ENCODE results near the gene MATN3. TPM values are rescaled to one million over a fixed set of nuclear protein-coding genes. Genes with fewer than 3 reads are reported as not detected.
A peak's percentile ranks its signal among the peaks of the same experiment; 100 is the strongest.

Gene MATN3
- 8.9 TPM for total RNA-seq (ENCODE audit: unreplicated experiment)
- long read RNA-seq, transcript MATN3-201 (8 exons, 2,524 nt): major isoform, 9 of 11 reads
- long read RNA-seq, partial matches to known transcripts: 1 of 11 reads
- long read RNA-seq, other reads (novel, unspliced or antisense): 1 of 11 reads

- peak within 1 kb of the TSS; percentile 86 for H3K27ac Mint-ChIP-seq (ENCODE audit: unreplicated experiment)
- no peaks in the 10 kb centered on the region for H3K9me3 Mint-ChIP-seq (ENCODE audit: unreplicated experiment)
- peaks cover 14% of the 10 kb centered on the region for H3K4me1 Mint-ChIP-seq (ENCODE audit: unreplicated experiment)
- peak; percentile 39 for DNase-seq (ENCODE audit: low spot score)
- H3K36me3 Mint-ChIP-seq (ENCODE audit: low read depth, unreplicated experiment): no peaks in the 10 kb centered on the region
- TF ChIP-seq CTCF (IDR thresholded peaks at IDR 0.05; ENCODE audit: unreplicated experiment): no peak
- H3K27me3 Mint-ChIP-seq (ENCODE audit: unreplicated experiment): peaks cover 4% of the 10 kb centered on the region
- H3K4me3 Mint-ChIP-seq (ENCODE audit: unreplicated experiment): peak within 1 kb of the TSS; percentile 82
Measured at GRCh38 chr2:20012282-20013125, at the start of gene MATN3. Gene MATN3 (minus strand): TSS chr2:20012668. CDS start chr2:20012631, 37 bp downstream.

GRCh38 chr2:20061940-20062339 is 49.5 kb upstream of the MATN3 start:
- Mint-ChIP-seq H3K4me1 (ENCODE audit: unreplicated experiment) (no peaks in the 10 kb centered on the region), H3K4me3 (ENCODE audit: unreplicated experiment) (no peak overlapping the region), H3K27me3 (ENCODE audit: unreplicated experiment) (no peaks in the 10 kb centered on the region), H3K9me3 (ENCODE audit: unreplicated experiment) (no peaks in the 10 kb centered on the region), H3K27ac (ENCODE audit: unreplicated experiment) (no peak overlapping the region), H3K36me3 (ENCODE audit: low read depth, unreplicated experiment) (no peaks in the 10 kb centered on the region)
- TF ChIP-seq CTCF (IDR thresholded peaks at IDR 0.05; ENCODE audit: unreplicated experiment): no peak
- DNase-seq (ENCODE audit: low spot score): no peak

GRCh38 chr2:20061476-20061875 is 49.0 kb upstream of the MATN3 start:
- Mint-ChIP-seq H3K27ac (ENCODE audit: unreplicated experiment) (no peak overlapping the region), H3K4me3 (ENCODE audit: unreplicated experiment) (no peak overlapping the region), H3K4me1 (ENCODE audit: unreplicated experiment) (no peaks in the 10 kb centered on the region), H3K27me3 (ENCODE audit: unreplicated experiment) (no peaks in the 10 kb centered on the region), H3K9me3 (ENCODE audit: unreplicated experiment) (no peaks in the 10 kb centered on the region), H3K36me3 (ENCODE audit: low read depth, unreplicated experiment) (no peaks in the 10 kb centered on the region)
- TF ChIP-seq CTCF (IDR thresholded peaks at IDR 0.05; ENCODE audit: unreplicated experiment): no peak
- no peak for DNase-seq (ENCODE audit: low spot score)

- H3K27ac Mint-ChIP-seq (ENCODE audit: unreplicated experiment): no peak overlapping the region
- DNase-seq (ENCODE audit: low spot score): no peak
- no peaks in the 10 kb centered on the region for H3K27me3 Mint-ChIP-seq (ENCODE audit: unreplicated experiment)
- no peaks in the 10 kb centered on the region for H3K4me1 Mint-ChIP-seq (ENCODE audit: unreplicated experiment)
- H3K9me3 Mint-ChIP-seq (ENCODE audit: unreplicated experiment): no peaks in the 10 kb centered on the region
- H3K36me3 Mint-ChIP-seq (ENCODE audit: low read depth, unreplicated experiment): no peaks in the 10 kb centered on the region
- H3K4me3 Mint-ChIP-seq (ENCODE audit: unreplicated experiment): no peak overlapping the region
- TF ChIP-seq CTCF (IDR thresholded peaks at IDR 0.05; ENCODE audit: unreplicated experiment): no peak
Measured at GRCh38 chr2:20060106-20060505, 47.6 kb upstream of the MATN3 start.

- no peaks in the 10 kb centered on the region for H3K4me1 Mint-ChIP-seq (ENCODE audit: unreplicated experiment)
- no peaks in the 10 kb centered on the region for H3K27me3 Mint-ChIP-seq (ENCODE audit: unreplicated experiment)
- no peak overlapping the region for H3K27ac Mint-ChIP-seq (ENCODE audit: unreplicated experiment)
- TF ChIP-seq CTCF (IDR thresholded peaks at IDR 0.05; ENCODE audit: unreplicated experiment): no peak
- H3K36me3 Mint-ChIP-seq (ENCODE audit: low read depth, unreplicated experiment): no peaks in the 10 kb centered on the region
- DNase-seq (ENCODE audit: low spot score): no peak
- H3K9me3 Mint-ChIP-seq (ENCODE audit: unreplicated experiment): no peaks in the 10 kb centered on the region
- no peak overlapping the region for H3K4me3 Mint-ChIP-seq (ENCODE audit: unreplicated experiment)
Measured at GRCh38 chr2:20057268-20057667, 44.8 kb upstream of the MATN3 start.
